Measurements from ENCODE around the gene IPO8. TPM values are rescaled to one million over a fixed set of nuclear protein-coding genes. Genes with fewer than 3 reads are reported as not detected.

The IPO8 gene
- total and polyA plus RNA-seq, 2 of the 8 experiments (the other 6 are each of a cell fraction or from before 2014, with no cell fraction given) = 7.2 to 59.8 TPM

DNA sequence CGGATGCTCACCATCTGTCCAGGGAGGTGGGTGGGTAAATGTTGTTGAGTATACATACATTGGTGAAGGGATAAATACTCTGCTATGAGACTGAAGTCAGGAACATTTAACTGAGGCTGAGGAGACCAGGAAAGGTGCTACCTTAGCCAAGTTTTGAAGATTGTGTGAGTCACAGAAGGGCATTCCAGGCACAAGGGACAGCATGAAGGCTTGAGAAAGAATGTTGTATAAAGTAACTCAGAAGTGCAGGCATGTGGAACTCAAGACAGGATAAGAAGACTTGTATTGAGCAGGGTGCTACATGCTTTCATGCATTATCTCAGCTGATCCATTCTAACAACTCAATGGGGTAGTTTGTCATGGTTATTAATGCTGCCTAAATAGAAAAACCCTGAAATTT lies 112.7 kb downstream of the IPO8 start (continued):
- TF ChIP-seq, protein P1, sequence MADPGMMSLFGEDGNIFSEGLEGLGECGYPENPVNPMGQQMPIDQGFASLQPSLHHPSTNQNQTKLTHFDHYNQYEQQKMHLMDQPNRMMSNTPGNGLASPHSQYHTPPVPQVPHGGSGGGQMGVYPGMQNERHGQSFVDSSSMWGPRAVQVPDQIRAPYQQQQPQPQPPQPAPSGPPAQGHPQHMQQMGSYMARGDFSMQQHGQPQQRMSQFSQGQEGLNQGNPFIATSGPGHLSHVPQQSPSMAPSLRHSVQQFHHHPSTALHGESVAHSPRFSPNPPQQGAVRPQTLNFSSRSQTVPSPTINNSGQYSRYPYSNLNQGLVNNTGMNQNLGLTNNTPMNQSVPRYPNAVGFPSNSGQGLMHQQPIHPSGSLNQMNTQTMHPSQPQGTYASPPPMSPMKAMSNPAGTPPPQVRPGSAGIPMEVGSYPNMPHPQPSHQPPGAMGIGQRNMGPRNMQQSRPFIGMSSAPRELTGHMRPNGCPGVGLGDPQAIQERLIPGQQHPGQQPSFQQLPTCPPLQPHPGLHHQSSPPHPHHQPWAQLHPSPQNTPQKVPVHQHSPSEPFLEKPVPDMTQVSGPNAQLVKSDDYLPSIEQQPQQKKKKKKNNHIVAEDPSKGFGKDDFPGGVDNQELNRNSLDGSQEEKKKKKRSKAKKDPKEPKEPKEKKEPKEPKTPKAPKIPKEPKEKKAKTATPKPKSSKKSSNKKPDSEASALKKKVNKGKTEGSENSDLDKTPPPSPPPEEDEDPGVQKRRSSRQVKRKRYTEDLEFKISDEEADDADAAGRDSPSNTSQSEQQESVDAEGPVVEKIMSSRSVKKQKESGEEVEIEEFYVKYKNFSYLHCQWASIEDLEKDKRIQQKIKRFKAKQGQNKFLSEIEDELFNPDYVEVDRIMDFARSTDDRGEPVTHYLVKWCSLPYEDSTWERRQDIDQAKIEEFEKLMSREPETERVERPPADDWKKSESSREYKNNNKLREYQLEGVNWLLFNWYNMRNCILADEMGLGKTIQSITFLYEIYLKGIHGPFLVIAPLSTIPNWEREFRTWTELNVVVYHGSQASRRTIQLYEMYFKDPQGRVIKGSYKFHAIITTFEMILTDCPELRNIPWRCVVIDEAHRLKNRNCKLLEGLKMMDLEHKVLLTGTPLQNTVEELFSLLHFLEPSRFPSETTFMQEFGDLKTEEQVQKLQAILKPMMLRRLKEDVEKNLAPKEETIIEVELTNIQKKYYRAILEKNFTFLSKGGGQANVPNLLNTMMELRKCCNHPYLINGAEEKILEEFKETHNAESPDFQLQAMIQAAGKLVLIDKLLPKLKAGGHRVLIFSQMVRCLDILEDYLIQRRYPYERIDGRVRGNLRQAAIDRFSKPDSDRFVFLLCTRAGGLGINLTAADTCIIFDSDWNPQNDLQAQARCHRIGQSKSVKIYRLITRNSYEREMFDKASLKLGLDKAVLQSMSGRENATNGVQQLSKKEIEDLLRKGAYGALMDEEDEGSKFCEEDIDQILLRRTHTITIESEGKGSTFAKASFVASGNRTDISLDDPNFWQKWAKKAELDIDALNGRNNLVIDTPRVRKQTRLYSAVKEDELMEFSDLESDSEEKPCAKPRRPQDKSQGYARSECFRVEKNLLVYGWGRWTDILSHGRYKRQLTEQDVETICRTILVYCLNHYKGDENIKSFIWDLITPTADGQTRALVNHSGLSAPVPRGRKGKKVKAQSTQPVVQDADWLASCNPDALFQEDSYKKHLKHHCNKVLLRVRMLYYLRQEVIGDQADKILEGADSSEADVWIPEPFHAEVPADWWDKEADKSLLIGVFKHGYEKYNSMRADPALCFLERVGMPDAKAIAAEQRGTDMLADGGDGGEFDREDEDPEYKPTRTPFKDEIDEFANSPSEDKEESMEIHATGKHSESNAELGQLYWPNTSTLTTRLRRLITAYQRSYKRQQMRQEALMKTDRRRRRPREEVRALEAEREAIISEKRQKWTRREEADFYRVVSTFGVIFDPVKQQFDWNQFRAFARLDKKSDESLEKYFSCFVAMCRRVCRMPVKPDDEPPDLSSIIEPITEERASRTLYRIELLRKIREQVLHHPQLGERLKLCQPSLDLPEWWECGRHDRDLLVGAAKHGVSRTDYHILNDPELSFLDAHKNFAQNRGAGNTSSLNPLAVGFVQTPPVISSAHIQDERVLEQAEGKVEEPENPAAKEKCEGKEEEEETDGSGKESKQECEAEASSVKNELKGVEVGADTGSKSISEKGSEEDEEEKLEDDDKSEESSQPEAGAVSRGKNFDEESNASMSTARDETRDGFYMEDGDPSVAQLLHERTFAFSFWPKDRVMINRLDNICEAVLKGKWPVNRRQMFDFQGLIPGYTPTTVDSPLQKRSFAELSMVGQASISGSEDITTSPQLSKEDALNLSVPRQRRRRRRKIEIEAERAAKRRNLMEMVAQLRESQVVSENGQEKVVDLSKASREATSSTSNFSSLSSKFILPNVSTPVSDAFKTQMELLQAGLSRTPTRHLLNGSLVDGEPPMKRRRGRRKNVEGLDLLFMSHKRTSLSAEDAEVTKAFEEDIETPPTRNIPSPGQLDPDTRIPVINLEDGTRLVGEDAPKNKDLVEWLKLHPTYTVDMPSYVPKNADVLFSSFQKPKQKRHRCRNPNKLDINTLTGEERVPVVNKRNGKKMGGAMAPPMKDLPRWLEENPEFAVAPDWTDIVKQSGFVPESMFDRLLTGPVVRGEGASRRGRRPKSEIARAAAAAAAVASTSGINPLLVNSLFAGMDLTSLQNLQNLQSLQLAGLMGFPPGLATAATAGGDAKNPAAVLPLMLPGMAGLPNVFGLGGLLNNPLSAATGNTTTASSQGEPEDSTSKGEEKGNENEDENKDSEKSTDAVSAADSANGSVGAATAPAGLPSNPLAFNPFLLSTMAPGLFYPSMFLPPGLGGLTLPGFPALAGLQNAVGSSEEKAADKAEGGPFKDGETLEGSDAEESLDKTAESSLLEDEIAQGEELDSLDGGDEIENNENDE (IDR thresholded peaks at IDR 0.05; ENCODE audit: insufficient replicate concordance, low read length) = no peak
- TF ChIP-seq POU5F1 (IDR thresholded peaks at IDR 0.05; ENCODE audit: low read depth, low read length) (no peak), EP300 (IDR thresholded peaks at IDR 0.05; ENCODE audit: borderline replicate concordance in 1 of 2, low read depth in 2 of 2, low read length in 2 of 2) (no peak), BRCA1 (IDR thresholded peaks at IDR 0.05; ENCODE audit: low read depth, low read length) (no peak), JUND (IDR thresholded peaks at IDR 0.05; ENCODE audit: low read length) (no peak), SIN3A (conservative IDR thresholded peaks at IDR 0.05 in 1 of 2, IDR thresholded peaks at IDR 0.05 in 1 of 2; ENCODE audit: low read depth in 1 of 2, low read length in 2 of 2) (no peak), CTBP2 (IDR thresholded peaks at IDR 0.05; ENCODE audit: borderline replicate concordance, insufficient read depth, insufficient read length, low read length) (no peak), GABPA (IDR thresholded peaks at IDR 0.05; ENCODE audit: borderline replicate concordance, insufficient read depth, low read length) (no peak), NANOG (IDR thresholded peaks at IDR 0.05; ENCODE audit: insufficient read depth, low read depth, low read length, poor library complexity, severe bottlenecking) (no peak), SP2 (IDR thresholded peaks at IDR 0.05; ENCODE audit: low read length) (no peak)
